ENCODE measurements around the gene ITGB6.
"Not testable (repeated sequence)": the region's sequence is repeated elsewhere in the genome, so short reads cannot be mapped to it uniquely, and the experiment has no call there.

ITGB6 gene

DNA sequence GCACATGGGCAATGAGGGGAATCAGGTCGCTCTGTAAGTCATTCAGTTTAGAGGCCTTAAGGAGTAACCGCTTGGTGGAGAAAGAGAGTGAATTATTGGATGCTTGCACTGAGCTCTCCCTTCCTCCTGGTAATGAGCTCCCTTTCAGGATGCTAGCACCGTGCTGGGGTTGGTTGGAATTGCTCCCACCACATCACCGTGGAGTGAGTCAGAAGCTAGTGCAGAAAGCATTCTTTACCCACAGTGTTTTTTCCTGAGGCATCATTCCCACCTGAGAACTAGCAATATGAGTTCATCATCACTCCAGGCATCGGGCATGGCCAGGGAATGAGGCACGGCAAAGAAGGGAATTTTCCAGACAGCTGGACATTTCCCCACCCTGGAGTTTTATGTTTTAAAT, 57.6 kb downstream of the ITGB6 start:
- H3K4me1 Mint-ChIP-seq, result no peaks in the 10 kb centered on the region
- DNase-seq (no peak), ATAC-seq (no peak)
- no peaks in the 10 kb centered on the region for H3K9me3 Mint-ChIP-seq
- H3K36me3 Mint-ChIP-seq (ENCODE audit: low read depth), result no peaks in the 10 kb centered on the region
- H3K4me3 Mint-ChIP-seq, result no peak overlapping the region
- peaks cover 5% of the 10 kb centered on the region for H3K27me3 Mint-ChIP-seq
- no peak overlapping the region for H3K27ac Mint-ChIP-seq

DNA sequence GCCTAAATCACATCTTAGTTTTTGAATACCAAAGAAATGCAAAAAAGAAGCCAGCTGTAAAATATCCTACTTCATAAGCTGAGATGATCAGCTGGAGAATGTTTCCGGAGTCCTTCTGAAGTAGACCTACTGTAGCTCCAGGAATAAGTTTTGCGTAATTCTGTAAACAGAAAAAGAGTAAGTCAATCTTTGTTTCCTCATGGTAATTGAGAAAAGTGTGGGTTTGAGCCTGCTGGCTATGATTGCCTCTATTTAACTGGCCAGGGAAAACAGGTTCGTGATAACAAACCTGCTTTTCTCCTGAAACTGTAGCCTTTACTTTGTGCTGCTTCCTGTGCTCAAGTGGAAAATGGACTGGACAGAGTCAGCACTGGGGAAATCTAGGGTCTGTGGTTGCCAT, 58.2 kb downstream of the ITGB6 start:
- no peak for ATAC-seq
- H3K27ac Mint-ChIP-seq, result no peak overlapping the region
- peaks cover 5% of the 10 kb centered on the region for H3K27me3 Mint-ChIP-seq
- no peaks in the 10 kb centered on the region for H3K4me1 Mint-ChIP-seq
- H3K36me3 Mint-ChIP-seq (ENCODE audit: low read depth), result no peaks in the 10 kb centered on the region
- DNase-seq, result no peak
- H3K4me3 Mint-ChIP-seq, result no peak overlapping the region
- no peaks in the 10 kb centered on the region for H3K9me3 Mint-ChIP-seq

DNA sequence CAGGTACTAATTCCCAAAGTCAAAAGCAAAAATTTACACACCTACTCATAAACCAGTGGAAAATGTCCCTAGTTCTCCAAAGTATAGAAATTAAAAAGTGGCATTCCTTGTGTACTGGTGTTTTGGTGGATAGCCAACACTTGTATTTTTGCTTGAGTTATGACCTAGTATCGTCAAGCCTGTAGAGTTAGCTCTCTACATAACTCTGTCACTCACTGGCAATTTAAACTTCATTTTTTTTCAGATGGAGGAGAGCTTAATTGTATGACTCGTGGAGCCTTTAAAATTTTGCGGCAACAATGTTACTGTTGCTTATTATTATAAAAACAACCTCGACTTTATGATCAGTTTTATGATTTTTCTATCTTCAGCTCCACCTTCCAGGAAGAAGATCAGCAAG, 58.7 kb downstream of the ITGB6 start:
- Mint-ChIP-seq H3K4me3 (no peak overlapping the region), H3K27ac (no peak overlapping the region), H3K4me1 (no peaks in the 10 kb centered on the region), H3K36me3 (ENCODE audit: low read depth) (no peaks in the 10 kb centered on the region), H3K9me3 (no peaks in the 10 kb centered on the region), H3K27me3 (peaks cover 5% of the 10 kb centered on the region)
- DNase-seq, result no peak
- no peak for ATAC-seq

DNA sequence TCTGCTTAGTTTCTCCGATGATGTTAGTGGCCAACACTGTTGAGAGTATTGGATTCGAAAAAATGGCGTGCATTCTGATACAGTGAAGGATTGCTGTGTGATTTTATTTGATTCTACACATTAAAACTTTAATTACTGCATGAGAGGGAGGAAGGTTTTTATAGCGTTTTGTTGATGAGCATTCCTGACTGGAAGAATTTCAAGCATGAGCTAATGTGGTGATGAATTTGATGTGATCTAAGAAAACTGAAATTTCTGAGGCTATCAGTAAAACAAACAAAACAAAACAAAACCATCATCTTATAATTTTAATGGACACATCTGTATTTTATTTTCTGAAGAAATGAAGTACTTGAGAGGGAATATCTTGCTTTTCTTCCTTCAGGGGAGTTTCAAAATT, 59.6 kb downstream of the ITGB6 start:
- H3K36me3 Mint-ChIP-seq (ENCODE audit: low read depth), result no peaks in the 10 kb centered on the region
- peaks cover 5% of the 10 kb centered on the region for H3K27me3 Mint-ChIP-seq
- ATAC-seq, result no peak

DNA sequence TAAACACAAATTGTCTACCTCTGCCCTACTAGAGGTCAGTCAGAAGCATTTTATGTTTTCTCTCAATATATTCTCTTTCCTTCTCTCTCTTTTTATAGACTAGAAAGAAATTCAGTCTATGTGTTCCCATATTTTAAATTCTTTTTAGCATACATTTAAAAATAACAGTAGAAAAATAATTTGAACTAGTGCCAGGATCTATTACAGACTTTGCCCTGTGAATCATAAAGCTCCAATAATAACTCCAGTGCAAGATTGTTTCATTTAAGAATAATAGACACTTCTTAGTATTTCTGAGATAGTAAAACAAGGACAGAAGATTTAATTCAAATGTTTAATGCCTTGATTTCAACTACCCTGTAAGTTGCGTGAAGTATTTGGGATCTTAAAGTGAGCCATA, 60.1 kb downstream of the ITGB6 start:
- DNase-seq (no peak), ATAC-seq (no peak)
- Mint-ChIP-seq H3K27ac (no peak overlapping the region), H3K9me3 (no peaks in the 10 kb centered on the region), H3K4me3 (no peak overlapping the region), H3K27me3 (peaks cover 5% of the 10 kb centered on the region), H3K4me1 (no peaks in the 10 kb centered on the region), H3K36me3 (ENCODE audit: low read depth) (no peaks in the 10 kb centered on the region)

More for the DNA sequence above, 59.6 kb downstream of the ITGB6 start:
- Mint-ChIP-seq H3K4me3 (no peak overlapping the region), H3K4me1 (no peaks in the 10 kb centered on the region), H3K9me3 (no peaks in the 10 kb centered on the region), H3K27ac (no peak overlapping the region)
- no peak for DNase-seq

DNA sequence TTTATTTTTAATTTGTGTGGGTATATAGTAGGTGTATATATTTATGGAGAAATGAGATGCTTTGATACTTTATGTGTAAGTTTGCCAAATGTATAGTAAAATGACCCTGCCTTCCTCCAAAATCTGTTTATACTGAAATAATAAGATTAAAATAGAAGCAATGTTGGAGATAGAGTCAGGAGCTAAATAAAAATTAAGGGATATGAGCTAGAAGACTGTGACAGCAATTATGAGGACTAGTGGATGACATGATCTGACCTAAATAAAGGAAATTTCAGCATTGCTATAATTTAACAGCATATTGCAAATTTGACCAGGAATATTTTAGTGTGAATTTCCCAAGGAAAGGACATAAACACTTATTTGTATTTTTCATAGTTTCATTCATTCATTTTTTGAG, 60.7 kb downstream of the ITGB6 start:
- no peaks in the 10 kb centered on the region for H3K9me3 Mint-ChIP-seq
- DNase-seq, result no peak
- ATAC-seq, result no peak
- no peak overlapping the region for H3K27ac Mint-ChIP-seq
- H3K36me3 Mint-ChIP-seq (ENCODE audit: low read depth), result no peaks in the 10 kb centered on the region
- H3K4me1 Mint-ChIP-seq, result no peaks in the 10 kb centered on the region
- no peak overlapping the region for H3K4me3 Mint-ChIP-seq
- peaks cover 3% of the 10 kb centered on the region for H3K27me3 Mint-ChIP-seq

DNA sequence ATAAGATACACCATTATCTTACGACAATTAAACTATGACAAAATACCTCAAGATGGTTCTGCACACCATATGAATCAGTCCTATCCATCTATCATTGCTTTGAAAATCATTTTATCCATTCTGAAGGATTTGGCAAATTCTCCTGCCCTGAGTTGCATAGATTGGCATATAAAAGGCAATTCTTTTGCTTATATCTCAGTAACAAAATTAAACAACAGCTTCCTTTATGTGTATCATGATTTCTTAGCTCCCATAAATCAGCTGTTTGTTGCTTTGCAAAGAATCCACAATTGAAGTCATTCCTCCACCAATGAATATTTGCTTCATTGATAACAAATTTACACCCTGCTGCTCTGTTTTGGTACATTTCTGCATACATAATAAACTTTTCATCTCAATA, 61.7 kb downstream of the ITGB6 start:
- Mint-ChIP-seq H3K4me3 (no peak overlapping the region), H3K36me3 (ENCODE audit: low read depth) (no peaks in the 10 kb centered on the region)

DNA sequence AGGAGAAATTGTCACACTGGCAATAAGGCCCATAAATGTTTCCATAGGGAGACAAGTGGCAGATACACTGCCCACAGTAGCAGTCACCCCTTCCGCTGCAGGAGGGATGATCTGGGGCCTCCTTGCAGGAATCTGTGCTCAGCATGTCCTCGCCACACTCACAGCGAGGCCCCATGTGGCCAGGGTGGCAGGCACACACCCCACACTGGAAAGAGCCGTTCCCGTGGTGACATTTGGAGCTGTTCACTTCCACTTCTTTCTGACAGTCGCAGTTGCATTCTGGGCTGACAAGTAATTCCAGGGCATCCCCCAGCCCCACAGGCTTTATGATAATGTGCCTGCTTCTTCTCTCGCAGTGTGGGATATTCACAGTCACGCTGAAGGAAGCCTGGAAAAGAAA, 62.6 kb downstream of the ITGB6 start:
- no peak for DNase-seq
- Mint-ChIP-seq H3K4me3 (no peak overlapping the region), H3K9me3 (no peaks in the 10 kb centered on the region), H3K36me3 (ENCODE audit: low read depth) (no peaks in the 10 kb centered on the region), H3K27ac (no peak overlapping the region), H3K27me3 (peaks cover 6% of the 10 kb centered on the region), H3K4me1 (no peaks in the 10 kb centered on the region)
- ATAC-seq, result no peak

More for the DNA sequence above, 61.7 kb downstream of the ITGB6 start:
- no peak overlapping the region for H3K27ac Mint-ChIP-seq
- H3K27me3 Mint-ChIP-seq, result peaks cover 5% of the 10 kb centered on the region
- no peak for ATAC-seq
- no peaks in the 10 kb centered on the region for H3K4me1 Mint-ChIP-seq
- DNase-seq, result no peak
- no peaks in the 10 kb centered on the region for H3K9me3 Mint-ChIP-seq

DNA sequence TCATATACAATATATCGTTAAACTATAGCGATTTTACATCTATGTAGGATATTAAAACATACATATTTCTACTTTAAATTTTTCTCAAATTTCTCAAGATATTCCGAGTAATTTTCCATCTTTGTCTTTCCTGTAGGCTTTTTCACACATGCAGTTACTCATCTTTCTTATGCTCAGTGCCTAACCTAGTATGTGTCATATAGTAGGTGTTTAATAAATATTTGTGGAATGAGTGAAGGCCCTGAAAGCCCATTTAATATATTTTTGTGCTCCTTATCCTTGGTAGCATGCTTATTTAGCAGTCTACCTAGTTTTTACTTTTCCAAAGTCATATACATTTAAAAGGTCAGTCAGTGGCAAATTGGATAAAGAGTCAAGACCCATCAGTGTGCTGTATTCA, 67.3 kb downstream of the ITGB6 start:
- DNase-seq (no peak), ATAC-seq (no peak)
- Mint-ChIP-seq H3K36me3 (ENCODE audit: low read depth) (no peaks in the 10 kb centered on the region), H3K4me1 (no peaks in the 10 kb centered on the region), H3K27me3 (peaks cover 16% of the 10 kb centered on the region), H3K4me3 (no peak overlapping the region), H3K27ac (no peak overlapping the region), H3K9me3 (no peaks in the 10 kb centered on the region)

DNA sequence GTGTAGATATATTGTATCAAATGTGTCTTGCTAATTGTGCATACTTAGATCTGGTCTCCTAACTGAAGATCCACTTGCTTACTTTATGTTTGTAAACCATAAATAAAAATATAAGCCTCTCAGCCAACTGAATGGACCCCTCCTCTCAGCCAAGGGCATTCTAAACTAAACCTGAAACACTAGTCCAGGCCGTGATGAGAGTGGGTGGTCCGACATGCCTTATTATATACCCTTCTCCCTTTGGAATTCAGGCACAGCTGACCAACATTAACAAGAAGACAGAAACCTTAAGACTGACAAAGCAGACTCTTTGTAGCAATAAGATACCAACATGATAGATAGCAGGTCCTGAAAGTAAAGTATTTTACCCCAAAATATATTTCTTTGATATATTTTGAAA, 73.3 kb downstream of the ITGB6 start:
- Mint-ChIP-seq H3K27ac (no peak overlapping the region), H3K27me3 (peaks cover 9% of the 10 kb centered on the region), H3K9me3 (no peaks in the 10 kb centered on the region), H3K4me3 (no peak overlapping the region), H3K4me1 (no peaks in the 10 kb centered on the region), H3K36me3 (ENCODE audit: low read depth) (no peaks in the 10 kb centered on the region)
- ATAC-seq, result no peak
- no peak for DNase-seq

DNA sequence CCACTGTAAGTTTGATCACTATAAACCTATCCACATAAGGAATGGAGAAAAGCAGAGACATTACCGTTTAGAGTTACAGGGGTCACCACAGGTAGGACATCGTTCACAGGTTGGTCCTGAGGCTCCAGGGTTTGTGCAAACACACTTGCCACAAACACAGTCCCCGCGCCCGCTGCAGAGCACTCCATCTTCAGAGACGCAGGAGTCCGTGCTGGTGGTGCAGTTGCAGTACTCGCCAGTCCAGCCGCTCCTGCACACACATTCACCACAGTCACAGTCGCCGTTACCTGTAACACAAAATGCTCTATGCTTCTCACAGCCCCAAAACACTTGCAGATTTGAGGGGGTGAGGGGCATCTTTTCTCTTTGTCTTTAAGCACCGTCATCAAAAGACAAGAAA, 73.8 kb downstream of the ITGB6 start:
- Mint-ChIP-seq H3K4me3 (no peak overlapping the region), H3K4me1 (no peaks in the 10 kb centered on the region), H3K27me3 (peaks cover 7% of the 10 kb centered on the region), H3K27ac (no peak overlapping the region), H3K9me3 (no peaks in the 10 kb centered on the region), H3K36me3 (ENCODE audit: low read depth) (no peaks in the 10 kb centered on the region)
- DNase-seq, result no peak
- no peak for ATAC-seq

DNA sequence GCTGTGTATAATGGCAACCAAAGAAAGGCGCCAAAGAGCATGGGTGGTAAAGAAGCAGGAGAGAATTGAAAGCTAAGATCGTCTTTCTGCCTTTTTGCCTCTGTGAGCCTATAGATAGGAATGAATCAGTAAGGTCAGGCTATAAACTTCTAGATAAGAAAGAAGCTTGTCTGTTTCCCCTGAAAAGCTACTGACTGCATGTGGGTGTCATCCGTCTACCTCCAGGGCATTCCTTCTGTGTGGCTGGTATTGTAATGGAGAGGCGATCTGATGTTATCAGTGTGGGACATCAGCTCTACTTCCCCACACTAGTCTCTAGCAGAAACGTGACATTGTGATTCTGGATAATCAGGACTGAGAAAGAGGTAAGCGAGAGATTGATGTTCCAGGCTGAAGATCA, 74.2 kb downstream of the ITGB6 start:
- Mint-ChIP-seq H3K36me3 (ENCODE audit: low read depth) (no peaks in the 10 kb centered on the region), H3K9me3 (no peaks in the 10 kb centered on the region), H3K27ac (no peak overlapping the region), H3K4me1 (no peaks in the 10 kb centered on the region), H3K4me3 (no peak overlapping the region), H3K27me3 (peaks cover 5% of the 10 kb centered on the region)
- ATAC-seq (no peak), DNase-seq (no peak)

DNA sequence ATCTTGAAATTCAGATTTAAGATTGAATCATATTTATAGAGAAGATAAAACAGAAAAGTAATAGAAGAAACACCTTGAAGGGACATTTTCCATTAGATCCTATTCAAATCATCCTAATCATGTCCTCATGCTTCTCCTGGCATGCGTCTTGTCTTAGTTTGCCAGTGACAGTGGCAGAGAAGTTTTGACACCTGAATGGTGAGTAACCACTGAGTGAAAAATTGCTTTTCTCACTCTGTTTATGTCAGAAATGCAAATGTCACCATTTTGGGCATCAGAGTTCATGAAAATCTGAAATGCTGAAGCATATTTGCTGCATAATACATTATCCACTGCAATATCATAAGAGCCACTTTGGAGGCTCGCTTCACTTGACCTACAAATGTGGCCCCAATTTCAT, 74.7 kb downstream of the ITGB6 start:
- peaks cover 5% of the 10 kb centered on the region for H3K27me3 Mint-ChIP-seq
- DNase-seq, result no peak
- H3K27ac Mint-ChIP-seq, result no peak overlapping the region
- ATAC-seq, result no peak
- no peak overlapping the region for H3K4me3 Mint-ChIP-seq
- H3K9me3 Mint-ChIP-seq, result no peaks in the 10 kb centered on the region
- no peaks in the 10 kb centered on the region for H3K36me3 Mint-ChIP-seq (ENCODE audit: low read depth)
- no peaks in the 10 kb centered on the region for H3K4me1 Mint-ChIP-seq

DNA sequence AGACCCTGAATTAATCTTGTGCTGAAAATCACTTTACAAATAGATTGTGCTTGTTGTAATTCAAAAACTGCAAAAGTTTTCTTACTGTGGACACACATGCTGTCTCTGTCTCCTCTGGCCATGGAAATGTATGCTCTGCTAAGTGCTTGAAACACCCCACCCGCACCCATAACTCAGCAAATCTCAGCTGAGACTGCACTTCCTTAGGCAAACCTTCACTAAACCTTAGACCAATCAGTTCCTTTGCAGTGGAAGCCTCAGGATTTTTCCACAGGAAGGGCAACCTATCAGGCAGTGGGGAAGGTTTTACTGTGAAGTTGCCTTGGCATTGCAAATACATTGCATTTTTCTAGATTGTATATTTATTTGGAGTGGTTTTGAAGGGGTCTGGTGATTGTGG, 75.5 kb downstream of the ITGB6 start:
- H3K27ac Mint-ChIP-seq, result no peak overlapping the region
- no peaks in the 10 kb centered on the region for H3K4me1 Mint-ChIP-seq
- H3K27me3 Mint-ChIP-seq, result peaks cover 5% of the 10 kb centered on the region
- no peak for DNase-seq
- no peak overlapping the region for H3K4me3 Mint-ChIP-seq
- no peaks in the 10 kb centered on the region for H3K36me3 Mint-ChIP-seq (ENCODE audit: low read depth)
- no peaks in the 10 kb centered on the region for H3K9me3 Mint-ChIP-seq
- ATAC-seq, result no peak

DNA sequence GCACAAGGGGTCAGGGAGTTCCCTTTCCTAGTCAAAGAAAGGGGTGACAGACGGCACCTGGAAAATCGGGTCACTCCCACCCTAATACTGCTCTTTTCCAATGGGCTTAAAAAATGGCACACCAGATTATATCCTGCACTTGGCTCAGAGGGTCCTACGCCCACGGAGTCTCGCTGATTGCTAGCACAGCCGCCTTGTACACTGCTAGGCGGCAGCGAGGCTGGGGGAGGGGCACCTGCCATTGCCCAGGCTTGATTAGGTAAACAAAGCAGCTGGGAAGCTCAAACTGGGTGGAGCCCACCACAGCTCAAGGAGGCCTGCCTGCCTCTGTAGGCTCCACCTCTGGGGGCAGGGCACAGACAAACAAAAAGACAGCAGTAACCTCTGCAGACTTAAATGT, 85.4 kb downstream of the ITGB6 start:
- H3K9me3 Mint-ChIP-seq; DNase-seq; ATAC-seq; H3K4me1 Mint-ChIP-seq; H3K36me3 Mint-ChIP-seq (ENCODE audit: low read depth); H3K27ac Mint-ChIP-seq; H3K4me3 Mint-ChIP-seq; H3K27me3 Mint-ChIP-seq: not testable (repeated sequence)

DNA sequence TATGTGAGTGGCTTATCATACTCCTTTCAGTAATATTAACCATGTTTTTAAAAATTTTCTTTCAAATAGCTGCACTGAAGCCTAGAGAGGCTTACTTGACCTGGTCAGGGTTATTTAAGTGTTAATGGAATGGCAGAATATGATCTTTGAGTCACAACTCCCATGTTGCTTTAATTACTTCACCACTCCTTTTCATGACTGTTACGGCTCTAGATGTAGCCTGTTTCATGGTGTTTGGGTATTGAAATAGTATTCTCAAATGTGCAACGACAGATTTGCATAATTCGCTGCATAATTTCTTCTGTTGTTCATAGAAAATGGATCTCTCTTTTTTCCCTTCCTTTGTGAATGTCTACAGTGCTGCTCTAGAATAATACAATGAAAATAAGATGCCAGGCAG, 86.1 kb downstream of the ITGB6 start:
- DNase-seq (no peak), ATAC-seq (no peak)
- Mint-ChIP-seq H3K4me3 (no peak overlapping the region), H3K4me1 (no peaks in the 10 kb centered on the region), H3K36me3 (ENCODE audit: low read depth) (no peaks in the 10 kb centered on the region), H3K27me3 (peaks cover 3% of the 10 kb centered on the region), H3K9me3 (no peaks in the 10 kb centered on the region), H3K27ac (no peak overlapping the region)

Measured in activated naive CD8-positive, alpha-beta T cell treated with anti-CD3 and anti-CD28 coated beads, Interleukin-2, amount 50 U/mL, for 24 hours (primary cell).